ENCODE measurements around the gene AUTS2. TPM values are rescaled to one million over a fixed set of nuclear protein-coding genes. Genes with fewer than 3 reads are reported as not detected.

Gene AUTS2
- total RNA-seq, 1 experiment from 2014 or later, result 256 TPM

GRCh38 chr7:69635555-69636185 lies 37.4 kb downstream of the AUTS2 start:
- Mint-ChIP-seq H3K36me3 (ENCODE audit: insufficient read depth in 1 of 3, low read depth in 3 of 3) (no peaks in the 10 kb centered on the region), H3K4me3 (no peak overlapping the region), H3K27ac (no peak overlapping the region), H3K4me1 (peaks cover 24 to 45% of the 10 kb centered on the region in 2 experiments), H3K9me3 (no peaks in the 10 kb centered on the region), H3K27me3 (ENCODE audit: low read depth) (peaks cover 11% of the 10 kb centered on the region)
- no peak for TF ChIP-seq CTCF (conservative IDR thresholded peaks at IDR 0.05)
- Histone ChIP-seq H3K9me3 (ENCODE audit: control insufficient read depth, low read depth, low read length) (no peaks in the 10 kb centered on the region), H2BK120ac (ENCODE audit: low read depth, low read length, poor library complexity, severe bottlenecking) (no peak overlapping the region), H3K56ac (ENCODE audit: insufficient read length, low read depth, low read length) (no peak overlapping the region), H2BK5ac (ENCODE audit: insufficient read length, low read length) (no peak overlapping the region), H3K79me2 (ENCODE audit: insufficient read depth, low read length) (no peaks in the 10 kb centered on the region), H3T11ph (ENCODE audit: low read length) (no peak overlapping the region), H2BK15ac (ENCODE audit: low read depth, low read length) (no peak overlapping the region), H3K27me3 (ENCODE audit: insufficient read depth, low read length) (no peaks in the 10 kb centered on the region), H3K9ac (ENCODE audit: extremely low read depth, insufficient read length, low read length) (no peak overlapping the region), H2BK12ac (ENCODE audit: insufficient read length, low read depth, low read length) (no peak overlapping the region), H3K23me2 (ENCODE audit: insufficient read length, low read depth, low read length, poor library complexity, severe bottlenecking) (no peaks in the 10 kb centered on the region), H4K5ac (ENCODE audit: insufficient read length, low read depth, low read length) (no peak overlapping the region), H3K4me1 (ENCODE audit: insufficient read depth, low read length) (no peaks in the 10 kb centered on the region), H2AFZ (ENCODE audit: low read length) (no peak overlapping the region), H3K14ac (ENCODE audit: insufficient read depth, low read length) (no peak overlapping the region), H3K27ac (ENCODE audit: insufficient read length, low read depth, low read length) (no peak overlapping the region), H3K4me2 (ENCODE audit: insufficient read depth, insufficient read length, low read length) (no peak overlapping the region), H3K18ac (ENCODE audit: insufficient read length, low read depth, low read length) (no peak overlapping the region), H3K23ac (ENCODE audit: insufficient read length, low read depth, low read length) (no peak overlapping the region), H3K79me1 (ENCODE audit: insufficient read depth, low read depth, low read length, poor library complexity, severe bottlenecking) (no peaks in the 10 kb centered on the region), H2BK20ac (ENCODE audit: low read depth, low read length, poor library complexity, severe bottlenecking) (no peak overlapping the region), H4K91ac (ENCODE audit: insufficient read length, low read depth, low read length) (no peak overlapping the region), H4K20me1 (ENCODE audit: control insufficient read depth, insufficient read depth, insufficient read length) (no peaks in the 10 kb centered on the region), H3K4ac (ENCODE audit: low read depth, low read length) (no peak overlapping the region), H2AK5ac (ENCODE audit: insufficient read length, low read length) (no peak overlapping the region), H4K8ac (replicated peaks; ENCODE audit: insufficient read length, low read depth, low read length) (no peak overlapping the region)
- WGBS (ENCODE audit: extremely low coverage, insufficient read length, low lambda C conversion rate), result no CpG with 5 or more reads among the region's 4 CpGs
- DNase-seq, result no peak

All from H9 (cell line).